OCI-LY7 (cell line): ENCODE data around the gene SH2D3A. TPM values are rescaled to one million over a fixed set of nuclear protein-coding genes. Genes with fewer than 3 reads are reported as not detected.

Experiments used
- BruUV-seq: library from RNA; stranded (reverse); fragments of 400-500 nt; replicated peaks from 2 replicates; lab custom pipeline; 2021; lab: Mats Ljungman, UMichigan
- CTCF ChIA-PET: fragments of 300-600 bp; sonication (Branson Sonifier 250); formaldehyde crosslinking; loops from one replicate; lab custom pipeline; 2022; ENCODE audit warnings: antibody characterized with exemption; ENCODE audit not compliant: unreplicated experiment; lab: Charles Lee
- POLR2A ChIA-PET: fragments of 300-600 bp; sonication (Branson Sonifier 250); formaldehyde crosslinking; loops from one replicate; lab custom pipeline; 2022; ENCODE audit warnings: antibody characterized with exemption; lab: Charles Lee
- DNase-seq: peaks from one replicate; pipeline ENCODE4 v3.0.0-alpha.2; 2015; ENCODE audit warnings: low spot score
- H2AFZ ChIP-seq: fragments of 200-600 bp; sonication (generic), shearing (Covaris generic); 2 replicates; pipeline ENCODE4 v1.6.1; 2014; ENCODE audit warnings: mild to moderate bottlenecking, antibody characterized with exemption, low read length, moderate library complexity
- H3K27ac ChIP-seq: fragments of 200-600 bp; sonication (generic); 2 replicates; pipeline ENCODE4 v1.5.1; 2014; ENCODE audit warnings: mixed run types, low read depth, mild to moderate bottlenecking, moderate library complexity, low read length, inconsistent platforms; ENCODE audit not compliant: poor library complexity, severe bottlenecking
- H3K36me3 ChIP-seq: fragments of 200-600 bp; sonication (generic); 2 replicates; pipeline ENCODE4 v1.6.1; 2014; ENCODE audit warnings: mild to moderate bottlenecking, antibody characterized with exemption, low read length, moderate library complexity, mixed read lengths; ENCODE audit not compliant: insufficient read depth
- H3K4me1 ChIP-seq: fragments of 200-600 bp; sonication (generic); 2 replicates; pipeline ENCODE4 v1.5.1; 2014; ENCODE audit warnings: mild to moderate bottlenecking, low read length; ENCODE audit not compliant: insufficient read depth, poor library complexity, severe bottlenecking
- H3K4me2 ChIP-seq: fragments of 200-600 bp; sonication (generic); 2 replicates; pipeline ENCODE4 v1.6.1; 2014; ENCODE audit warnings: mild to moderate bottlenecking, low read length
- H3K4me3 ChIP-seq: fragments of 200-600 bp; sonication (generic); 2 replicates; pipeline ENCODE4 v1.5.1; 2014; ENCODE audit warnings: mild to moderate bottlenecking, low read depth, low read length; ENCODE audit not compliant: poor library complexity, severe bottlenecking
- H3K79me2 ChIP-seq: fragments of 200-600 bp; sonication (generic); 2 replicates; pipeline ENCODE4 v1.6.1; 2016; ENCODE audit warnings: low read depth, mild to moderate bottlenecking, low read length, moderate library complexity, mixed read lengths; ENCODE audit not compliant: insufficient read depth
- H3K9me2 ChIP-seq: fragments of 200-600 bp; sonication (generic); 2 replicates; pipeline ENCODE4 v1.6.1; 2016; ENCODE audit warnings: mild to moderate bottlenecking, low read length, mixed read lengths; ENCODE audit not compliant: insufficient read depth
- H3K9me3 ChIP-seq: fragments of 200-600 bp; sonication (generic); 2 replicates; pipeline ENCODE4 v1.6.1; 2014; ENCODE audit warnings: mild to moderate bottlenecking, mixed run types, low read length, mixed read lengths
- H4K20me1 ChIP-seq: fragments of 200-600 bp; sonication (generic); 2 replicates; pipeline ENCODE4 v1.6.1; 2014; ENCODE audit warnings: mild to moderate bottlenecking, antibody characterized with exemption, low read length, moderate library complexity, mixed read lengths; ENCODE audit not compliant: insufficient read depth
- EZH2phosphoT487 ChIP-seq: fragments of 200-600 bp; sonication (generic); IDR thresholded peaks from 2 replicates; pipeline ENCODE4 v1.6.1; 2018; ENCODE audit warnings: low read depth, borderline replicate concordance, mild to moderate bottlenecking, mixed run types, antibody characterized with exemption, low read length, moderate library complexity, mixed read lengths
- intact Hi-C: fragments of 100-400 bp; cut with micrococcal nuclease; formaldehyde crosslinking; loops from one replicate; pipeline ENCODE4 v1.10.0; 2022; ENCODE audit not compliant: unreplicated experiment
- total RNA-seq, 2 experiments: library from RNA; depleted of rRNA in 1 of 2; stranded (reverse); fragments of >200 nt in 1 of 2; shearing (Covaris generic) in 1 of 2; gene quantifications; 2 replicates each; pipeline ENCODE4 v1.2.3, GENCODE V29; 2014 to 2022
- TF ChIP-seq, protein P1 (sequence below): fragments of 200-600 bp; sonication (generic); conservative IDR thresholded peaks from 2 replicates; pipeline ENCODE4 v1.5.1; 2014; ENCODE audit warnings: mild to moderate bottlenecking, antibody characterized with exemption, low read length, moderate library complexity, mixed read lengths

Gene SH2D3A
- total RNA-seq, 2 experiments from 2014 or later, result 7.8 to 13.3 TPM

DNA sequence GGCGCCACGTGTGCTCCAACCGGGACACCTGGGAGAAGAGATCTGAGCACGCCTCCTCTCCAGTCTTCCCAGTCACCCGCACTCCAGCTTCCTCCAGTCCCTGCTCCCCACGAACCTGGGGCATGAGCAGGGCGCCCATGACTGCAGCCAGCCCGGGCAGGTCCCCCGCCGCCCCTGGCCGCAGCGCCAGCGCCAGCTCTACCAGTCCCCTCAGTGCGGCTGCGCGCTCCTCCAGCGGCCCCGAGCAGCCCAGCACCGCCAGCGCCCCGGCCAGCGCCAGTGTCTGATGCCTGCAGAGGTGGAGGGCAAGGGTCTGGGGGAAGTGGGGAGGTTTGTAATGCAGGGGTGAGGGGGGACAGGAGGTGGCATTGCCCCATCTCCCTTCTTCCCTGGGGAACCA lies 13.1 kb downstream of the SH2D3A start:
- ChIA-PET CTCF (no interaction called here), POLR2A (no interaction called here)
- H2AFZ ChIP-seq, result no peak overlapping the region
- H3K79me2 ChIP-seq, result no peaks in the 10 kb centered on the region
- H3K9me3 ChIP-seq, result no peaks in the 10 kb centered on the region
- H4K20me1 ChIP-seq, result no peaks in the 10 kb centered on the region
- H3K4me3 ChIP-seq, result peak overlapping the region; percentile 63
- H3K4me2 ChIP-seq, result no peak overlapping the region; the same call in 1 of the 2 replicates
- TF ChIP-seq EZH2phosphoT487, result no peak
- TF ChIP-seq, protein P1, sequence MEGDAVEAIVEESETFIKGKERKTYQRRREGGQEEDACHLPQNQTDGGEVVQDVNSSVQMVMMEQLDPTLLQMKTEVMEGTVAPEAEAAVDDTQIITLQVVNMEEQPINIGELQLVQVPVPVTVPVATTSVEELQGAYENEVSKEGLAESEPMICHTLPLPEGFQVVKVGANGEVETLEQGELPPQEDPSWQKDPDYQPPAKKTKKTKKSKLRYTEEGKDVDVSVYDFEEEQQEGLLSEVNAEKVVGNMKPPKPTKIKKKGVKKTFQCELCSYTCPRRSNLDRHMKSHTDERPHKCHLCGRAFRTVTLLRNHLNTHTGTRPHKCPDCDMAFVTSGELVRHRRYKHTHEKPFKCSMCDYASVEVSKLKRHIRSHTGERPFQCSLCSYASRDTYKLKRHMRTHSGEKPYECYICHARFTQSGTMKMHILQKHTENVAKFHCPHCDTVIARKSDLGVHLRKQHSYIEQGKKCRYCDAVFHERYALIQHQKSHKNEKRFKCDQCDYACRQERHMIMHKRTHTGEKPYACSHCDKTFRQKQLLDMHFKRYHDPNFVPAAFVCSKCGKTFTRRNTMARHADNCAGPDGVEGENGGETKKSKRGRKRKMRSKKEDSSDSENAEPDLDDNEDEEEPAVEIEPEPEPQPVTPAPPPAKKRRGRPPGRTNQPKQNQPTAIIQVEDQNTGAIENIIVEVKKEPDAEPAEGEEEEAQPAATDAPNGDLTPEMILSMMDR, result no peak
- H3K27ac ChIP-seq, result no peak overlapping the region
- no TSS peak for BruUV-seq
- intact Hi-C loops, result no loop called here
- peaks cover 28% of the 10 kb centered on the region for H3K36me3 ChIP-seq
- DNase-seq, result no peak
- H3K9me2 ChIP-seq, result no peaks in the 10 kb centered on the region
- peaks cover 12% of the 10 kb centered on the region for H3K4me1 ChIP-seq

DNA sequence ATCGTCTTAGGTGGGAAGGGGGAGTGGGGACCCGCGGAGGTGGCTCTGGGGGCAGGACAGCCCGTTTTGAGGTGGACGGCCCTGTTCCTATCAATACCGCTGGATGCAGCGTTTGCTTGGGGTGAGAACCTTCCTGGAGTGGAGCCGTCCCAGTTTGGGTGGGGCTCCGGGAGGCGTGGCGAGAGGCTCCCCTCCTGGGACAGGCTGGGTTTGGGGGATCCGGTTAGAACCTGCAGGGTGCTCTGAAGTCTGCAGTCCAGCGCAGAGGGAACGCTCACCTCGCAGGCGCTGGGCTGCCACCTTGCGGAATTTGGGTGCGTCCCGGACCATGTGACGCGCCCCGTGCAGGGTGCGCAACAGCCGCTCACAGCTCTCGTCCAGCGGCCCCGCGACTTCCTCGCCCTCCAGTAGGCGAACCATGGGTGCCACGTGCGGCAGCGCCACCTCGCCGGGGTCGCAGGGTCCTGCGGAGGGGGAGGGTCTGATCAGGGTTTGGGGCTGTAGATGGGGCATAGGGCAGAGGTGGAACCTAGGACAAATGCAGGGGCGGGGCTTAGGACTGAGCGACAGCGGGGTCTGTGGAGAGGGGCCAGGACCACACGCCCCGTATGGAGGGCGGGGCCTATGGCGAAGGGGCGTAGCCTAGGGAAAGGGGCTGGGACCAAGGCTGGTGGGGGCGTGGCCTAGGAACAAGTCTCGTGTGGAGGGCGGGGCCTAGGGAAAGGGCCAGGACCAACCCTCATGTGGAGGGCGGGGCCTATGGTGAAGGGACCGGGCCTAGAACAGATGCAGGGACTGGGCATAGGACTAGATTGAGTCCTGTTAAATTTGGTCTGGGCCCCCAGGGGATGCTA lies 13.8 kb downstream of the SH2D3A start:
- Histone ChIP-seq H2AFZ (peak overlapping the region; percentile 66), H4K20me1 (no peaks in the 10 kb centered on the region), H3K36me3 (peaks cover 28% of the 10 kb centered on the region), H3K79me2 (no peaks in the 10 kb centered on the region), H3K27ac (peak overlapping the region; percentile 50), H3K4me1 (peaks cover 12% of the 10 kb centered on the region), H3K9me2 (no peaks in the 10 kb centered on the region), H3K4me3 (peak overlapping the region; percentile 63), H3K4me2 (peak overlapping the region; percentile 75), H3K9me3 (no peaks in the 10 kb centered on the region)
- TF ChIP-seq, protein P1, result peak; percentile 84
- TF ChIP-seq EZH2phosphoT487, result no peak
- intact Hi-C loops, result loop anchor here (1.0 kb wide), 2 partner anchors 15 to 110 kb away; no protein-coding TSS in a partner anchor
- ChIA-PET CTCF (no interaction called here), POLR2A (no interaction called here)
- no TSS peak for BruUV-seq
- peak; percentile 99 for DNase-seq
